Heart left ventricle (tissue), 16 donors: ENCODE results near the gene LRRC74B. TPM values are rescaled to one million over a fixed set of nuclear protein-coding genes. Genes with fewer than 3 reads are reported as not detected.
A peak's percentile ranks its signal among the peaks of the same experiment; 100 is the strongest.
"Not testable (repeated sequence)": the region's sequence is repeated elsewhere in the genome, so short reads cannot be mapped to it uniquely, and the experiment has no call there.

Source experiments
- ATAC-seq, 4 donors: fragments of 200-7000 bp; cut with Tn5 transposase; one replicate each; pipeline ENCODE4 v1.9.1; 2020 to 2022; ENCODE audit warnings: moderate library complexity in 4 of 4, mild to moderate bottlenecking in 3 of 4, moderate number of reproducible peaks in 1 of 4
- DNase-seq, 5 donors: peaks; one replicate each; pipeline ENCODE4 v3.0.0-alpha.2; 2020
- H3K27ac ChIP-seq, 12 donors: fragments of 200-600 bp; sonication (generic) in 4 of 12; one replicate each; pipeline versions ENCODE4 v1.5.0 to v1.8.0; 2016 to 2022; ENCODE audit warnings: mild to moderate bottlenecking in 2 of 12
- H3K27me3 ChIP-seq, 9 donors: fragments of 200-600 bp; sonication (generic) in 2 of 9; one replicate each; pipeline versions ENCODE4 v1.5.1 to v1.8.0; 2016 to 2022; ENCODE audit warnings: mild to moderate bottlenecking in 3 of 9
- H3K36me3 ChIP-seq, 9 donors: fragments of 200-600 bp; sonication (generic) in 2 of 9; one replicate each; pipeline versions ENCODE4 v1.5.0 to v1.8.0; 2018 to 2022; ENCODE audit warnings: mild to moderate bottlenecking in 2 of 9
- H3K4me1 ChIP-seq, 12 donors: fragments of 200-600 bp; sonication (generic) in 4 of 12; one replicate each; pipeline versions ENCODE4 v1.5.0 to v1.8.0; 2016 to 2022; ENCODE audit warnings: mild to moderate bottlenecking in 3 of 12
- H3K4me3 ChIP-seq, 12 donors: fragments of 200-600 bp; sonication (generic) in 4 of 12; one replicate each; pipeline versions ENCODE4 v1.5.0 to v1.8.0; 2017 to 2022; ENCODE audit warnings: mild to moderate bottlenecking in 9 of 12, moderate library complexity in 4 of 12
- H3K9me3 ChIP-seq, 12 donors: fragments of 200-600 bp; sonication (generic) in 4 of 12; one replicate each; pipeline versions ENCODE4 v1.5.0 to v1.8.0; 2016 to 2022; ENCODE audit warnings: mild to moderate bottlenecking in 1 of 12
- CTCF ChIP-seq, 12 donors: fragments of 200-600 bp; sonication (generic) in 4 of 12; IDR thresholded peaks; one replicate each; pipeline versions ENCODE4 v1.5.0 to v1.8.0; 2018 to 2022; ENCODE audit warnings: antibody characterized with exemption in 12 of 12, mild to moderate bottlenecking in 5 of 12
- POLR2A ChIP-seq, 2 donors: fragments of 450-650 bp; IDR thresholded peaks; one replicate each; pipeline ENCODE4 v1.6.1; 2017; ENCODE audit warnings: antibody characterized with exemption in 2 of 2, mild to moderate bottlenecking in 2 of 2, moderate library complexity in 2 of 2
- WGBS, 4 donors: extraction: QIAGEN DNeasy Blood & Tissue Kit in 2 of 4; methylation state at CpG; one replicate each; pipeline versions ENCODE4 v1.1.5 to v1.1.7; 2013 to 2018; 5-methylcytosine and 5-hydroxymethylcytosine counted together
- intact Hi-C, 10 donors: fragments of 100-400 bp; cut with DNase I; formaldehyde crosslinking; loops; one replicate each; pipeline versions ENCODE4 v1.11.1 to v1.14.2; 2022
- polyA plus RNA-seq, 2 donors: library from polyadenylated mRNA; stranded (reverse); fragments of 200-250 nt; gene quantifications; one replicate each; pipeline ENCODE4 v1.2.3, GENCODE V29; 2013
- total RNA-seq, 9 donors: library from RNA; depleted of rRNA in 2 of 9; stranded (reverse); fragments of >200 nt in 2 of 9; fragmentation: NEBNext Ultra II Directional in 3 of 9; extraction: Animal tissue kit (Norgen Biotek cat#: 25700) in 3 of 9; gene quantifications; one replicate each; pipeline versions ENCODE4 v1.1.0 to v1.2.4, GENCODE V29; 2016 to 2023
- donor health status: ischemic (EF 13 %, LVEDD 7.1; RV severe dilation, severe dysfunction).
- donor health status: healthy with polysubstance abuse.
- donor health status: DM: no; HTN: yes; CAD: no.
- donor health status: DM: no; HTN: no; CAD: no.
- donor health status: ischemic (EF 25% LVEDD 6.9; RV normal size, moderate dysfunction).
- donor health status: ischemic (EF 25% LVEDD 5.7; RV mildly dilated, moderate dysfunction).
- donor health status: healthy.
- donor health status: DM: yes; HTN: yes; CAD: no.
- donor health status: ischemic (EF 35%, LVEDD 5.7; RV mildly dilated, moderate dysfunction).
- donor health status: nonischemic (EF 11% LVEDD 7.7; RV severe dilation, severe dysfunction).
- donor health status: DM: yes; HTN: yes; CAD: no.
- donor health status: PGD.
- donor health status: ischemic (EF 29% LVEDD 5.4; RV normal size, mild dysfunction).
- donor health status: nonischemic (EF 23%, LVEDD 6.1; RV moderate dilation, normal function).

Gene LRRC74B
- total and polyA plus RNA-seq, 11 donors, result not detected

GRCh38 chr22:21064425-21064824 lies 18.7 kb downstream of the LRRC74B start:
- H3K27ac ChIP-seq, H3K9me3 ChIP-seq, intact Hi-C loops, H3K36me3 ChIP-seq, H3K4me3 ChIP-seq, ATAC-seq, H3K27me3 ChIP-seq, H3K4me1 ChIP-seq: not testable (repeated sequence)
- WGBS, 4 donors, result 77 to 82% (median 80%) methylated on average over 11 of the region's 11 CpGs
- DNase-seq, result peak in 1 of 5 donors; percentile 15

DNA sequence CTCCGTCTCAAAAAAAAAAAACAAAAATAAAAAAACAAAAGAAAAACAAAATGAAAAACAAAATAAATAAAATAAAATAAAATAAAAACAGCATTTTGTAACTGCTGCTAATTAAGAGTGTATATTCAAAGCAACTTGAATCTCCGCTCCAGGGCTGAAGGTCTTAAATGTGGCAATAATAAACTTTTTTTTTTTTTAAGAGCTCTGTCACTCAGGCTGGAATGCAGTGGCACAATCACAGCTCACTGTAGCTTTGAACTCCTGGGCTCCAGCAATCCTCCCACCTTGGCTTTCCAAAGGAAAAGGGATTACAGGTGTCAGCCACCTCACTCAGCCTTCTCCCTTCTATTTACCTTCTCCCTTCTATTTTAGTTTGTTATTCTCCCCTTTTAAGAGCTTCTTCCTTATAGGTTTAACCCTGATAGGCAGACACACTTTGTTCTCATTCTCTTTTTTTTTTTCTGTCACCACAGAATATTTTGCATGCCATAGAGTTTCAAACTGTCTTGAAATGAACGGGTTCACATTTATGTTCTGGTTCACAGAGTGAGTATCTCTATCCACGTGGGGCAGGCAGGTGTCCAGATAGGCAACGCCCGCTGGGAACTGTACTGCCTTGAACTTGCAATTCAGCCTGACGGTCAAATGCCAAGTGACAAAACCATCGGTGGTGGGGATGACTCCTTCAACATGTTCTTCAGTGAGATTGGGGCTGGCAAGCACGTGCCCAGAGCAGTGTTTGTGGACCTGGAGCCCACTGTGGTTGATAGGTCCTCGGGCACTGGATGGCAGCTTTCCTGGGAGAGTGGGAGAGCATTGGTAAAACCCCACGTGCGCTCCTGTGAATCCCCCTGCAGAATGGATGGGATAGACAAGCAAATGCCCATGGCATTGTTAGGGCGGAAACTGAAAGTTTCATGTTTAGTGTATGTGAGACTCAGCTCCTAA lies 19.4 kb downstream of the LRRC74B start:
- no peaks in the 10 kb centered on the region for H3K9me3 ChIP-seq
- intact Hi-C loops, result loop anchor here in 1 of 10 donors (5.0 kb wide), 1 partner anchor 38 kb away; no protein-coding TSS in a partner anchor
- no peak overlapping the region for H3K4me3 ChIP-seq
- no peak for TF ChIP-seq POLR2A (IDR thresholded peaks at IDR 0.05)
- no peak for TF ChIP-seq CTCF (IDR thresholded peaks at IDR 0.05)
- WGBS, 4 donors, result 49 to 66% (median 61%) methylated on average over 13 of the region's 13 CpGs
- DNase-seq (peak in 1 of 5 donors; percentile 15), ATAC-seq (no peak)
- no peaks in the 10 kb centered on the region for H3K36me3 ChIP-seq
- H3K4me1 ChIP-seq, result no peaks in the 10 kb centered on the region
- H3K27ac ChIP-seq, result no peak overlapping the region
- no peaks in the 10 kb centered on the region for H3K27me3 ChIP-seq

GRCh38 chr22:21067075-21067900 lies 21.5 kb downstream of the LRRC74B start:
- DNase-seq (peak in 1 of 5 donors; percentile 6), ATAC-seq (no peak)
- Histone ChIP-seq H3K27ac (no peak overlapping the region), H3K4me1 (no peaks in the 10 kb centered on the region), H3K9me3 (no peaks in the 10 kb centered on the region), H3K4me3 (no peak overlapping the region), H3K36me3 (no peaks in the 10 kb centered on the region), H3K27me3 (no peaks in the 10 kb centered on the region)
- WGBS, 4 donors, result 86 to 90% (median 89%) methylated on average over 22 to 28 of the region's 28 CpGs
- no peak for TF ChIP-seq POLR2A (IDR thresholded peaks at IDR 0.05)
- intact Hi-C loops, result loop anchor here in 1 of 10 donors (5.0 kb wide), 1 partner anchor 40 kb away; no protein-coding TSS in a partner anchor

GRCh38 chr22:21067901-21068680 lies 22.3 kb downstream of the LRRC74B start:
- intact Hi-C loops, result loop anchor here in 1 of 10 donors (5.0 kb wide), 1 partner anchor 41 kb away; no protein-coding TSS in a partner anchor
- no peaks in the 10 kb centered on the region for H3K4me1 ChIP-seq
- ATAC-seq (no peak), DNase-seq (peak in 1 of 5 donors; percentile 15)
- peaks cover 0 to 3% (median 0%) of the 10 kb centered on the region in 9 donors for H3K27me3 ChIP-seq
- TF ChIP-seq CTCF (IDR thresholded peaks at IDR 0.05) (no peak), POLR2A (IDR thresholded peaks at IDR 0.05) (no peak)
- 90 to 96% (median 92%) methylated on average over 7 to 12 of the region's 12 CpGs for WGBS, 4 donors
- H3K4me3 ChIP-seq, result no peak overlapping the region
- H3K9me3 ChIP-seq, result no peaks in the 10 kb centered on the region
- H3K27ac ChIP-seq, result no peak overlapping the region
- no peaks in the 10 kb centered on the region for H3K36me3 ChIP-seq
